Mucosa of stomach (tissue), 1 donor: Measurements from ENCODE around the gene PLEKHB1.

Experiments used
- H3K27me3 ChIP-seq: one replicate; pipeline ENCODE4 v1.7.0; 2013; ENCODE audit warnings: mild to moderate bottlenecking, low read length; ENCODE audit not compliant: control insufficient read depth, insufficient read depth
- H3K36me3 ChIP-seq: one replicate; pipeline ENCODE4 v1.7.0; 2013; ENCODE audit warnings: low read length; ENCODE audit not compliant: control insufficient read depth, insufficient read depth
- H3K4me1 ChIP-seq: one replicate; pipeline ENCODE4 v1.7.0; 2013; ENCODE audit warnings: mild to moderate bottlenecking, low read length; ENCODE audit not compliant: control insufficient read depth, insufficient read depth
- H3K4me3 ChIP-seq: one replicate; pipeline ENCODE4 v1.7.0; 2013; ENCODE audit warnings: low read length
- H3K9ac ChIP-seq: one replicate; pipeline ENCODE4 v1.7.0; 2013; ENCODE audit warnings: mild to moderate bottlenecking, low read length, moderate library complexity
- H3K9me3 ChIP-seq: one replicate; pipeline ENCODE4 v1.7.0; 2013; ENCODE audit warnings: mild to moderate bottlenecking, low read length, moderate library complexity; ENCODE audit not compliant: control insufficient read depth
- donor health status: Pancreatic carcinoma.

The PLEKHB1 gene

DNA sequence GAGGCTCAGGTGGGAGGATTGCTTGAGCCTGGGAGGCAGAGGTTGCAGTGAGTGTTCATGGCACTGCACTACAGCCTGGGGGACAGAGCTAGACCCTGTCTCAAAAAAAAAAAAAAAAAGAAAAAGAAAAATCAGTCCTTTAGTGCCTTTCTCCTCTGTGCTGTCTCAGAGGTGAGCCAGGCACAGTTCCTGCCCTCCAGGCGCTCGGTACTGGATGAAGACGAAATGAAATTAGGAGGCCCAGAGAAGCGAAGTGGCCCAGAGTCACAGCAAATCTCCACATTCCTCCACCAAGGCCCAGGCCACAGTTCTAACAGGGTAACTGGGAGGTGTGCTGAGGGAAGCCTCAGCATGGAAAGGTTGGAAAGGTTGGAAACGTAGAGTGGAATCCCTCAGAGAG, 4.9 kb downstream of the PLEKHB1 start:
- H3K9ac ChIP-seq = no peak overlapping the region
- H3K9me3 ChIP-seq = no peaks in the 10 kb centered on the region
- H3K4me3 ChIP-seq = no peak overlapping the region
- peaks cover 19% of the 10 kb centered on the region for H3K4me1 ChIP-seq
- H3K27me3 ChIP-seq = no peaks in the 10 kb centered on the region
- H3K36me3 ChIP-seq = no peaks in the 10 kb centered on the region

DNA sequence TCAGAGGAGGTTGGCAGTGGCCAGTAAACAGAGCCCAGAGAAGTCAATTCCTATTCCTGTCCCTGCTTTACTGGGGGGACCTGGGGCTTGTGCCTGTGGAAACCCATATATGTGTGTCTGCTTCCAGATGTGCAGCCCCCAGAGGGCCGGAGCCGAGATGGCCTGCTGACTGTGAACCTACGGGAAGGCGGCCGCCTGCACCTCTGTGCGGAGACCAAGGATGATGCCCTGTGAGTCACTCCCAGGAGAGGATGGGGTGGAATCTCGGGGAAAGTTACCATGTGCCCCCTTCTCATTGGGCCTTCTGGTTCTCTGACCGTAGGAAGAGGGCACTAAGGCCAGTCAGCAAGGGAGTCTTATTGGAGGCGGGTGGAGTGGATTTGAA, 5.3 kb downstream of the PLEKHB1 start:
- no peaks in the 10 kb centered on the region for H3K36me3 ChIP-seq
- no peak overlapping the region for H3K9ac ChIP-seq

DNA sequence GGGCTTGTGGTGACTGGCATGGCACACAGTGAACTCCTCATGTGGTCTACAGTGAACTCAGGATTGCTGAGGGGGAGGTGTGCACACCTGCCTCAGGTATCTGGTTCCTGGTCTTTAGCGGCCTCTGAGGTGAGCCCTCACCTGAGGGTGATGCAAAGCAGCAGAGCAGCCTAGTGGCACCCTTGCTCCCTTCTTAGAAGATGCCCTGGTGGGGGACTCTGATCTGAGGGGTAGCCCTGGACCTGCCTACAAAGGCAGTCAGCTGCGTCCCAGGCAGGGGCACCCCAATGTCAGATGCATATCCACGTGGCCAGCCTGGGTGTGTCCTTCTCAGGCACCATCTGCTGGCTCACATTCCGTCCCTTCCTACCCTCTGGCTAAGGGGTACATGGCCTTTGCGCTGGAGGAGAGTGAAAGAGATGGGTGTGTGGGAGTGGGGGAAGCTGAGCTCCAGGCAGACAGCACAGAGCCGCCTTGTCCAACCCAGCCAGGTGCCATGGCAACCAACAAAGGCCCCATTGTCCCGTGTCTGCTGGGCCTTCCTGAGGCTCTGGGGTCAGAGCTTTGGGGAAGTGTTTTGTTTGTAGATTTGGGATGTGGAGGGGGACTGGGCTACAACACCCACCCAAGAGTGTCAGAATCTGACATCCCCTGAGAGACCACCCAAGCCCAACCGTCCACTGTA, 5.8 kb downstream of the PLEKHB1 start:
- Histone ChIP-seq H3K27me3 (no peaks in the 10 kb centered on the region), H3K9me3 (no peaks in the 10 kb centered on the region), H3K4me3 (no peak overlapping the region), H3K4me1 (peaks cover 16% of the 10 kb centered on the region), H3K9ac (no peak overlapping the region), H3K36me3 (no peaks in the 10 kb centered on the region)

More for the DNA sequence above, 5.3 kb downstream of the PLEKHB1 start:
- no peaks in the 10 kb centered on the region for H3K27me3 ChIP-seq
- H3K9me3 ChIP-seq = no peaks in the 10 kb centered on the region
- H3K4me3 ChIP-seq = no peak overlapping the region
- H3K4me1 ChIP-seq = peaks cover 19% of the 10 kb centered on the region

DNA sequence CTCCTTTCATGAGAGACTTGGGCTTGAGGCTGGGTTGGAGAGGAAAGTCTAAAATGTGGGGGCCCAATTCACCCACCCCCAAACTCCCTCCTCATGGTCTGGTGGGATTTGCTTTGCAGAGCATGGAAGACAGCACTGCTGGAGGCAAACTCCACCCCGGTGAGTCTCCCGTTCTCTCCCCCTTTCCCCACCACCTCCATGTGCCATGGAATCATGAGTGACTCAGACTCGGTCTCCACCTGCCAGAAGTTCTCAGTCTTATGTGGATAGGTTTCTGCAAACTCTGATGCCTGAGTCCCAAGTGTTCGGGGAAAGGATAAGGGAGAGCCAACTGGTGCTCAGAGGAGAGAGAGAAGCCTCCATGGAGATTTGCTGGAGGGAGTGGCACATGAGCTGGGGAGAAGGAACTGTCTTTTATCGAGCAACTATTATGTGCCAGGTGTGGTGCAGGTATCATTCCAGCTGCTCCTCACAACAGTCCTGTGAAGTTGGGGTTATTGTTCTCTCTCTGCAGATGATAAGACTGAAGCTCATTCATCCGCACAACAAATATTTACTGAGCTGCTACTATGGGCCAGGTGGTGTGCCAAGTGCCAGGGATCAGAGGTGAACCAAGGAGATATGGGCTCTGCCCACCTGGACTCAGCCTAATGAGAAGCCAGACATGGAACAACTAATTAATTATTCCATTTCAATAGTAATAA, 6.6 kb downstream of the PLEKHB1 start:
- no peaks in the 10 kb centered on the region for H3K36me3 ChIP-seq
- peaks cover 8% of the 10 kb centered on the region for H3K4me1 ChIP-seq
- no peaks in the 10 kb centered on the region for H3K9me3 ChIP-seq
- H3K9ac ChIP-seq = no peak overlapping the region
- H3K4me3 ChIP-seq = no peak overlapping the region
- H3K27me3 ChIP-seq = no peaks in the 10 kb centered on the region

DNA sequence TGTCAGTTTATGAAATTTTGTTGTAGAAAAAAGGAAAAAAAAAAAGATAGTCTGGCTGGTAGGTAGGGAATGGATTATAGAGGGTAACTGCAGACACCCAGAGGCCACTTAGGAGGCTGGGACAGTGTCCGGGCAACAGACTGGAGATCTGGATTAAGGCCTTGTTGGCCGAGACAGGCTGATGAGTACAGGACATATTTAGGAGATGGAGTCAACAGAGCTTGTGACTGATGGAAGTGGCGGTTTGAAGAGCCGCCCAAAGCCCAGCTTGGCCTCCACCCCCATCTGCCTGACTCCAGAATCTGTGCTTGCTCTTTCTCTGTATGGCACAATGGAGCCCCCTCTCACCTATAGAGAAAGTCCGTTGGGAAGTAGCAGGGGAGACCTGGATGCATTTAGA, 7.6 kb downstream of the PLEKHB1 start:
- H3K27me3 ChIP-seq = no peaks in the 10 kb centered on the region
- no peaks in the 10 kb centered on the region for H3K9me3 ChIP-seq
- no peaks in the 10 kb centered on the region for H3K36me3 ChIP-seq
- H3K4me3 ChIP-seq = no peak overlapping the region
- peaks cover 8% of the 10 kb centered on the region for H3K4me1 ChIP-seq
- H3K9ac ChIP-seq = no peak overlapping the region

DNA sequence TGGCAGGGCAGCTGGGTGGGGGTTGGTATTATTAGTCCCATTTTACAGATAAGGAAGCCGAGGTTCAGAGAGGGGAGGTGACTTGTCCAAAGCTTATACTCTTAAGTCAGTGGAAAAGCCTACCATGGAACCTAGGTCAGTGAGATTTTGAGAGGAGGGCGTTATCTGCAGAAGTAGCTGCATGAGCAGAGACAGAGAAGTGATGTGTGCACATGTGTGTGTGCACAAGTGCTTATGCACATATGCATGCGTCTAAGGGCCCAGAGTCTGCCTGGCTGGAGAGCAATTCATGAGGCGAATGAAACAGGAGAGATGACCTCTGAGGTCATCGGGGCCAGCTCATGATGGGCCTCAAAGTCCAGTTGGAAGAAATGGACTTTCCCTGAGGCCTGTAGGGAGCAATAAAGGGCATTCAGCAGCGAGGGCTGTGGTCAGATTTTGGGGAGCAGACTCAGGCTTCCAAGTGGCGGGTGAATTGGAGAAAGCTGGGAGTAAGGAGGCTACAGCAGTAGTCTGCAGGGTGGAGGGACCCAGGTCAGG, 8.2 kb downstream of the PLEKHB1 start:
- Histone ChIP-seq H3K36me3 (no peaks in the 10 kb centered on the region), H3K9ac (no peak overlapping the region), H3K27me3 (no peaks in the 10 kb centered on the region), H3K4me3 (no peak overlapping the region), H3K4me1 (peaks cover 8% of the 10 kb centered on the region), H3K9me3 (no peaks in the 10 kb centered on the region)

DNA sequence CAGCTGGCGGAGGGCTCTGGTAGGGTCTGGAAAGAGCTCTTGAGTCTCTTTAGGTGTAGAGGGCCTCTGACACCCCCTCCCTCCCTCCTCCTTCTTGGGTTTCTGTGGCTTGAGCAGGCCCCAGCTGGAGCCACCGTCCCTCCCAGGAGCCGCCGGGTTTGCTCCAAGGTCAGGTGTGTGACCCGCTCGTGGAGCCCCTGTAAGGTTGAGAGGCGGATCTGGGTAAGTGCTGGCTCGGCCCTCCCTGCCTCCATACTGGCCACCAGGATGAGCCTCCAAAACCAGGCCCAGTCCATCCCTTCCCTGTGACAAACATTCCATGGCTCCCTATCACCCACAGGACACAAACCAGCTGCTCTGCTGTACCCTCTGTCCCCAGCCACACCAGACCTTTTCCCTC, 9.3 kb downstream of the PLEKHB1 start:
- Histone ChIP-seq H3K4me3 (no peak overlapping the region), H3K27me3 (no peaks in the 10 kb centered on the region), H3K36me3 (no peaks in the 10 kb centered on the region), H3K9me3 (no peaks in the 10 kb centered on the region), H3K9ac (no peak overlapping the region), H3K4me1 (peaks cover 15% of the 10 kb centered on the region)

DNA sequence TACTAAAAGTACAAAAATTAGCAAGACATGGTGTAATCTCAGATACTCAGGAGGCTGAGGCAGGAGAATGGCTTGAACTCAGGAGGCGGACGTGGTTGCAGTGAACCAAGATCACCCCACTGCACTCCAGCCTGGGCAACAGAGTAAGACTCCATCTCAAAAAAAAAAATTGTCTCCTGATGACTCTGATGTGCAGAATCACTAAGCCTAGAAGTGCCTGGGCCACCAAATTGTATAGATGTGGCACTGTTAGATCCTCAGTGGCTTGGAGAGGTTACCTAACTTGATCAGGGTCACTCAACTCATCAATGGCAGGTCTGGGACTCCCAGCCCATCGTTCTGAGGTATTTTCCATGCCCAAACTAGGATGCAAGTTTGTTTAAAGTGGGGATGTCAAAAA, 10.6 kb downstream of the PLEKHB1 start:
- no peaks in the 10 kb centered on the region for H3K9me3 ChIP-seq
- H3K4me3 ChIP-seq = no peak overlapping the region
- H3K36me3 ChIP-seq = no peaks in the 10 kb centered on the region
- no peaks in the 10 kb centered on the region for H3K27me3 ChIP-seq
- H3K4me1 ChIP-seq = peaks cover 21% of the 10 kb centered on the region
- no peak overlapping the region for H3K9ac ChIP-seq

DNA sequence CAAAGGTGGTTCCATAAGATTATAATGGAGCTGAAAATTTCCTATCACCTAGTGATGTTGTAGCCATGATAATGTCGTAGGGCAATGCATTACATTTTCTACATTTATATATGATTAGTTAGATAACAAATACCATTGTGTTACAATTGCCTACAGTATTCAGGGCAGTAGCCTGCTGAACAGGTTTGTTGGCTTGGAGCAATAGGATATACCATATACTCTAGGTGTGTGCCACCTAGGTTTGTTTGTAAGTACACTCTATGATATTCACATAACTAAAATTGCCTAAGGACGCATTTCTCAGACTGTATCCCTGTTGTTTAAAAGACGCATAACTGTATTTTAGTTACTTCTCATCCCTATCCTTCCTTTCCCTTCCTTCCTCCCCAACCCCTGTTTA, 13.6 kb downstream of the PLEKHB1 start:
- peaks cover 13% of the 10 kb centered on the region for H3K4me1 ChIP-seq
- H3K9ac ChIP-seq = no peak overlapping the region
- no peak overlapping the region for H3K4me3 ChIP-seq
- no peaks in the 10 kb centered on the region for H3K36me3 ChIP-seq
- H3K9me3 ChIP-seq = no peaks in the 10 kb centered on the region
- no peaks in the 10 kb centered on the region for H3K27me3 ChIP-seq

DNA sequence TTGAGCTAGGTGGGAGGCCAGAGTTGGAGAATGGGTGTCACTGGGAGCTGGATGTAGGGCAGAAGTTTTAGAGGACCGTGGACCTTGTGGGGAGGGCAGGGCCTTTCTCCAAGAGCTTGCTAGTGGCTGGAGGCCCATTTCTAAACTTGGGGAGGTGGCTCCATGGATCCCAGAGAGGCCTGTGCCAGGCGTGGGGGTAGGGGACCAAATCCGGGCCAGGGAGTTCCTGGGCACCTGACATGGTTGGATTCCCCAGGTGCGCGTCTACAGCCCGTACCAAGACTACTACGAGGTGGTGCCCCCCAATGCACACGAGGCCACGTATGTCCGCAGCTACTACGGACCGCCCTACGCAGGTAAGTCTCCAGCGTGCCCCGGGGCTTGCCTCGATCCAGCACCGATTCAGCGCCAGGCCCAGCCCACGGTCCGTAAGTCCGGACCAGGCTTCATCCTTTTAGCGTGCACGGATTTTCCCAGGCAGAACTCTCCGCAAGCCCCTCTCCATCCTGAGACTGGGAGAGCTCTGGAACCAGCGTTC, 14.2 kb downstream of the PLEKHB1 start:
- Histone ChIP-seq H3K36me3 (no peaks in the 10 kb centered on the region), H3K9ac (no peak overlapping the region), H3K27me3 (no peaks in the 10 kb centered on the region), H3K9me3 (no peaks in the 10 kb centered on the region), H3K4me3 (peak overlapping the region; percentile 10), H3K4me1 (peaks cover 13% of the 10 kb centered on the region)

DNA sequence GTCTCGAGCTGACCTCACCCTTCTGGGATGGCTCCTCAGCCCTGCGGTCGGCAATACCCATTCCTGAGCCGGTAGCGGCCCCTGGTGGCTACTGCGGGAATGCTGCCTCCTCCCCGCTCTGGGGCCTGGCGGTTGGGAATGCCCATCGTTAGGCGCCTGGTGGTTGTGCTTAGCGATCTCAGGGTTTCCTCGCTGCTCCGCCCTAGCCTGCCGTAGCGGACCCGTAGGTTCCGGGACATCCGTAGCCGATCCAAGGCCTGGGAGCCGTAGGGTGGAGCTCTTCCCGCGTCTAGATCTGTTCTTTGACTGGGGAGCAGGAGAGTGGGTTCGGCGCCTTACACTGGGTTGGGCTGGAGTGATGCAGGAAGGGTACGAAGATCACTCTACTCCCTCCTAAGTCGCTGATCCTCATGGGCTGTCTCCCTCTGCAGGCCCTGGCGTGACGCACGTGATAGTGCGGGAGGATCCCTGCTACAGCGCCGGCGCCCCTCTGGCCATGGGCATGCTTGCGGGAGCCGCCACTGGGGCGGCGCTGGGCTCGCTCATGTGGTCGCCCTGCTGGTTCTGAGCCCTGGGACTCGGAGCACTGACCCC, 14.8 kb downstream of the PLEKHB1 start:
- Histone ChIP-seq H3K36me3 (no peaks in the 10 kb centered on the region), H3K9me3 (no peaks in the 10 kb centered on the region), H3K27me3 (no peaks in the 10 kb centered on the region), H3K4me1 (peaks cover 13% of the 10 kb centered on the region), H3K4me3 (peak overlapping the region; percentile 10), H3K9ac (no peak overlapping the region)
